H1 (cell line): ENCODE measurements around the gene RPP25L.

Experiments used
- RBBP5 ChIP-seq: IDR thresholded peaks from 2 replicates; pipeline ENCODE4 v1.7.1; 2012; ENCODE audit warnings: low read depth, mild to moderate bottlenecking, inconsistent platforms, low read length, moderate library complexity, borderline replicate concordance
- TF ChIP-seq, protein P1 (sequence below), 3 experiments: IDR thresholded peaks; 1 replicate in 2 of 3; 2 replicates in 1 of 3; pipeline versions ENCODE4 v1.5.1 to v1.6.1; 2011; ENCODE audit warnings: low read length in 3 of 3, mild to moderate bottlenecking in 3 of 3, inconsistent platforms in 2 of 3, low read depth in 1 of 3, moderate library complexity in 1 of 3; ENCODE audit not compliant: insufficient read depth in 1 of 3; ENCODE audit errors: control extremely low read depth in 1 of 3

DNA sequence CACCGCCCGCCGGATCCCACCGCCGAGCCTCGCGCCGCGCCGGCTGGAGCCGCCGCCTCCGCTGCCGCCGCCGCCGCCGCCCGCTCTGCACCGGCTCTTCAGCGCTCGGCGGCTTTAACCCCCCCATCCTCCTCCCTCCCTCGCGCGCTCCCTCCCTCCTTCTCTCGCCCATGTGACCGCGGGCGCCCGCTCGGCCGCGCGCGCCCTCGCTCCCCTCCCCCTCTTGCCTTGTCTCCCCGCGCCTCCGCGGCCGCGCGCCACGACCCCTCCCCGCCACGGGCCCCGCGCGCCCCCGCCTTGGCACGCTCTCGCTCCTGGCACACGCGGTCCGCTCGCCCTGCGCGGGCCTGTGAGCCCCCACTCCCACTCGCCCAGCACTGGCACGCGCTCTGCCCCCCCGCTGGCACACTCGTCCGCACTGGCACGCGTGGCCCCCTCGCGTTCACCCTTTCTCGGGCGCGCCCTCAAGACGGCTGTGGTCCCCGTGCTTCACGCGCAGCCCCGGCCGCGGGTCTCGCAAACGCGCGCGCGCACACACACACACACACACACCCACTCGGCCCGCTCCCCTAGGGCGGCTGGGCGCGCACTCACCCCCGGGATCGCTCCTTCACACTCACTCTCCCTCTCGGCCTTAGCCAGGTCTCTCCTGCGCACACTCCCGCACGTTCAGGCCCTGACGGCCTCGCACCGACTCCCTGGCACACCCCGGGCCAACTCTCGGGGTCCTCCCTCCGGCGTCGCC is 22.1 kb downstream of the RPP25L start, which contains the start of gene CNTFR:
- TF ChIP-seq, protein P1, sequence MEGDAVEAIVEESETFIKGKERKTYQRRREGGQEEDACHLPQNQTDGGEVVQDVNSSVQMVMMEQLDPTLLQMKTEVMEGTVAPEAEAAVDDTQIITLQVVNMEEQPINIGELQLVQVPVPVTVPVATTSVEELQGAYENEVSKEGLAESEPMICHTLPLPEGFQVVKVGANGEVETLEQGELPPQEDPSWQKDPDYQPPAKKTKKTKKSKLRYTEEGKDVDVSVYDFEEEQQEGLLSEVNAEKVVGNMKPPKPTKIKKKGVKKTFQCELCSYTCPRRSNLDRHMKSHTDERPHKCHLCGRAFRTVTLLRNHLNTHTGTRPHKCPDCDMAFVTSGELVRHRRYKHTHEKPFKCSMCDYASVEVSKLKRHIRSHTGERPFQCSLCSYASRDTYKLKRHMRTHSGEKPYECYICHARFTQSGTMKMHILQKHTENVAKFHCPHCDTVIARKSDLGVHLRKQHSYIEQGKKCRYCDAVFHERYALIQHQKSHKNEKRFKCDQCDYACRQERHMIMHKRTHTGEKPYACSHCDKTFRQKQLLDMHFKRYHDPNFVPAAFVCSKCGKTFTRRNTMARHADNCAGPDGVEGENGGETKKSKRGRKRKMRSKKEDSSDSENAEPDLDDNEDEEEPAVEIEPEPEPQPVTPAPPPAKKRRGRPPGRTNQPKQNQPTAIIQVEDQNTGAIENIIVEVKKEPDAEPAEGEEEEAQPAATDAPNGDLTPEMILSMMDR (IDR thresholded peaks at IDR 0.05; ENCODE audit: control extremely low read depth in 1 of 3, insufficient read depth in 1 of 3, low read depth in 1 of 3, low read length in 3 of 3): no peak
- TF ChIP-seq RBBP5: peak; percentile 35; the same call in 1 of the 2 replicates
